ENCODE data around the gene CREB3L1.

- no peak for TF ChIP-seq CTCF (IDR thresholded peaks at IDR 0.05)
- TF ChIP-seq ZFX (IDR thresholded peaks at IDR 0.05; ENCODE audit: borderline replicate concordance): no peak
These were observed 92.8 kb downstream of the CREB3L1 start for GRCh38 chr11:46370253-46370652.

Measured in 22Rv1 (cell line).